SK-N-SH (cell line): ENCODE measurements around the gene KCNB1. TPM values are rescaled to one million over a fixed set of nuclear protein-coding genes. Genes with fewer than 3 reads are reported as not detected.

Experiments
- CTCF ChIA-PET: fragments of 300-600, 350-600 bp; formaldehyde crosslinking; extraction: SDS; loops from one replicate; lab custom pipeline; 2021; lab: Yijun Ruan, JAX
- POLR2A ChIA-PET: fragments of 350-600 bp; sonication (Branson Sonifier 250); formaldehyde crosslinking; extraction: SDS; loops from one replicate; lab custom pipeline; 2020; ENCODE audit warnings: antibody characterized with exemption, inconsistent platforms; lab: Yijun Ruan, JAX
- DNase-seq: peaks from one replicate; pipeline ENCODE4 v3.0.0; 2012
- H2AFZ ChIP-seq: fragments of 200-600 bp; sonication (generic); 2 replicates; pipeline ENCODE4 v1.8.1; 2016; ENCODE audit warnings: antibody characterized with exemption, mild to moderate bottlenecking, low read depth
- H3F3A ChIP-seq: fragments of 200-600 bp; sonication (generic); replicated peaks from 2 replicates; pipeline ENCODE3; 2016; ENCODE audit warnings: antibody characterized with exemption, mild to moderate bottlenecking; ENCODE audit not compliant: insufficient read depth
- H3K27ac ChIP-seq, 2 experiments: fragments of 200-500 bp in 1 of 2; fragments of 200-600 bp in 1 of 2; sonication (Bioruptor generic) in 1 of 2; sonication (generic), shearing (Covaris generic) in 1 of 2; 2 replicates each; pipeline versions ENCODE4 v1.5.1 to v1.6.1; 2014 to 2016; ENCODE audit warnings: low read depth in 2 of 2, inconsistent platforms in 1 of 2, low read length in 1 of 2, mild to moderate bottlenecking in 1 of 2, mixed read lengths in 1 of 2
- H3K27me3 ChIP-seq: fragments of 200-600 bp; sonication (generic), shearing (Covaris generic); 2 replicates; pipeline ENCODE4 v1.6.1; 2016; ENCODE audit warnings: mixed run types; ENCODE audit not compliant: insufficient read depth
- H3K36me3 ChIP-seq, 2 experiments: fragments of 200-500 bp in 1 of 2; fragments of 200-600 bp in 1 of 2; sonication (Bioruptor generic) in 1 of 2; sonication (generic) in 1 of 2; replicated peaks in 1 of 2; 2 replicates each; pipeline versions ENCODE3 to v1.5.1; 2014 to 2016; ENCODE audit warnings: low read length in 1 of 2, mild to moderate bottlenecking in 1 of 2; ENCODE audit not compliant: insufficient read depth in 2 of 2, control insufficient read depth in 1 of 2
- H3K4me1 ChIP-seq, 2 experiments: fragments of 200-500 bp in 1 of 2; fragments of 200-600 bp in 1 of 2; sonication (Bioruptor generic) in 1 of 2; sonication (generic), shearing (Covaris generic) in 1 of 2; 2 replicates each; pipeline versions ENCODE4 v1.5.1 to v1.6.1; 2014 to 2016; ENCODE audit warnings: low read depth in 1 of 2, low read length in 1 of 2, mixed run types in 1 of 2; ENCODE audit not compliant: insufficient read depth in 2 of 2, control insufficient read depth in 1 of 2
- H3K4me2 ChIP-seq: fragments of 200-600 bp; sonication (generic), shearing (Covaris generic); 2 replicates; pipeline ENCODE4 v1.6.1; 2017; ENCODE audit warnings: mixed run types
- H3K4me3 ChIP-seq, 2 experiments: fragments of 200-500 bp in 1 of 2; fragments of 200-600 bp in 1 of 2; sonication (Bioruptor generic) in 1 of 2; sonication (generic), shearing (Covaris generic) in 1 of 2; 2 replicates each; pipeline versions ENCODE4 v1.5.1 to v1.8.1; 2014 to 2016; ENCODE audit warnings: low read depth in 2 of 2, inconsistent platforms in 1 of 2, low read length in 1 of 2, mild to moderate bottlenecking in 1 of 2, mixed read lengths in 1 of 2, moderate library complexity in 1 of 2
- H3K79me2 ChIP-seq: fragments of 200-600 bp; sonication (generic); 2 replicates; pipeline ENCODE4 v1.8.1; 2017; ENCODE audit warnings: mild to moderate bottlenecking; ENCODE audit not compliant: insufficient read depth
- H3K9ac ChIP-seq: fragments of 200-600 bp; sonication (generic); 2 replicates; pipeline ENCODE4 v1.6.1; 2017; ENCODE audit warnings: mixed run types
- H3K9me2 ChIP-seq: fragments of 200-600 bp; sonication (generic); 2 replicates; pipeline ENCODE4 v1.6.1; 2017; ENCODE audit warnings: mixed run types
- H3K9me3 ChIP-seq: fragments of 200-600 bp; sonication (generic); 2 replicates; pipeline ENCODE4 v1.6.1; 2017; ENCODE audit warnings: mixed run types, mild to moderate bottlenecking, moderate library complexity
- H4K20me1 ChIP-seq: fragments of 200-600 bp; sonication (generic); 2 replicates; pipeline ENCODE4 v1.6.1; 2017; ENCODE audit warnings: mild to moderate bottlenecking, mixed run types; ENCODE audit not compliant: insufficient read depth
- CHD2 ChIP-seq: fragments of 150-350 bp; IDR thresholded peaks from 2 replicates; pipeline ENCODE4 v1.6.1; 2018; ENCODE audit warnings: low read length; ENCODE audit not compliant: partially characterized antibody
- CTCF ChIP-seq: fragments of 200-600 bp; sonication (generic); IDR thresholded peaks from 2 replicates; pipeline ENCODE4 v1.6.1; 2017; ENCODE audit warnings: antibody characterized with exemption, mild to moderate bottlenecking, moderate library complexity
- EP300 ChIP-seq, 2 experiments: IDR thresholded peaks; 2 replicates each; pipeline versions ENCODE4 v1.4.0 to v1.6.1; 2012; ENCODE audit warnings: borderline replicate concordance in 1 of 2, low read depth in 1 of 2, low read length in 1 of 2
- EZH2phosphoT487 ChIP-seq: fragments of 200-600 bp; sonication (generic); IDR thresholded peaks from 2 replicates; pipeline ENCODE4 v1.6.1; 2017; ENCODE audit warnings: low read depth, mixed run types, mild to moderate bottlenecking, antibody characterized with exemption, moderate library complexity, borderline replicate concordance
- FOXJ3 ChIP-seq: sonication (generic); formaldehyde crosslinking; IDR thresholded peaks from 2 replicates; pipeline ENCODE4 v1.5.1; 2020; ENCODE audit warnings: mild to moderate bottlenecking, missing genetic modification reagents
- FOXM1 ChIP-seq: IDR thresholded peaks from 2 replicates; pipeline ENCODE4 v1.4.0; 2012; ENCODE audit warnings: low read depth, mild to moderate bottlenecking
- GATA2 ChIP-seq: sonication (generic); formaldehyde crosslinking; IDR thresholded peaks from 2 replicates; pipeline ENCODE4 v1.5.0; 2020; ENCODE audit warnings: mild to moderate bottlenecking, missing genetic modification reagents
- MEF2A ChIP-seq: IDR thresholded peaks from 2 replicates; pipeline ENCODE4 v1.4.0; 2012; ENCODE audit warnings: low read depth, borderline replicate concordance
- NFIC ChIP-seq: IDR thresholded peaks from 2 replicates; pipeline ENCODE4 v1.4.0; 2012; ENCODE audit warnings: borderline replicate concordance
- POLR2AphosphoS5 ChIP-seq: IDR thresholded peaks from 2 replicates; pipeline ENCODE4 v1.6.1; 2012; ENCODE audit warnings: low read depth, low read length
- RAD21 ChIP-seq: IDR thresholded peaks from 2 replicates; pipeline ENCODE4 v1.6.1; 2012; ENCODE audit warnings: mild to moderate bottlenecking, low read length
- RCOR1 ChIP-seq: fragments of 150-350 bp; IDR thresholded peaks from 2 replicates; pipeline ENCODE4 v1.6.1; 2017; ENCODE audit warnings: antibody characterized with exemption, low read length
- RXRA ChIP-seq: IDR thresholded peaks from 2 replicates; pipeline ENCODE4 v1.4.0; 2012; ENCODE audit warnings: low read depth, mild to moderate bottlenecking, borderline replicate concordance
- SIN3A ChIP-seq: IDR thresholded peaks from 2 replicates; pipeline ENCODE4 v1.6.1; 2012; ENCODE audit warnings: low read depth, mild to moderate bottlenecking, low read length, moderate library complexity, borderline replicate concordance
- SMC3 ChIP-seq: IDR thresholded peaks from 2 replicates; pipeline ENCODE4 v1.6.1; 2012; ENCODE audit warnings: low read depth, low read length, improper control_type of control experiment
- YY1 ChIP-seq: IDR thresholded peaks from 2 replicates; pipeline ENCODE4 v1.4.0; 2012; ENCODE audit warnings: low read depth, mild to moderate bottlenecking
- WGBS: methylation state at CpG from one replicate; pipeline ENCODE4 v1.1.6; 2017; ENCODE audit warnings: low lambda C conversion rate; 5-methylcytosine and 5-hydroxymethylcytosine counted together
- polyA plus RNA-seq, 3 experiments: library from polyadenylated mRNA; depleted of rRNA; stranded (reverse); fragments of >200 nt; gene quantifications; 2 replicates each; pipeline ENCODE4 v1.2.3, GENCODE V29; 2012
- TF ChIP-seq, protein P1 (sequence below): fragments of 150-350 bp; IDR thresholded peaks from 2 replicates; pipeline ENCODE4 v1.6.1; 2016; ENCODE audit warnings: mild to moderate bottlenecking, low read depth, low read length
- TF ChIP-seq, protein P2 (sequence below): IDR thresholded peaks from 2 replicates; pipeline ENCODE4 v1.6.1; 2012; ENCODE audit warnings: mild to moderate bottlenecking, low read depth, low read length, moderate library complexity
- TF ChIP-seq, protein P3 (sequence below): IDR thresholded peaks from 2 replicates; pipeline ENCODE4 v1.4.0; 2012; ENCODE audit warnings: low read depth, borderline replicate concordance

Gene KCNB1
- polyA plus RNA-seq, 1 of the 3 experiments (the other 2 are of a cell fraction): 0.82 TPM

- Histone ChIP-seq H3K27me3 (no peaks in the 10 kb centered on the region), H3K4me1 (no peaks in the 10 kb centered on the region), H3K27ac (no peak overlapping the region), H3K4me2 (no peak overlapping the region), H2AFZ (no peak overlapping the region), H3K9me3 (no peaks in the 10 kb centered on the region), H3K79me2 (no peaks in the 10 kb centered on the region), H4K20me1 (no peaks in the 10 kb centered on the region), H3K36me3 (no peaks in the 10 kb centered on the region), H3K9ac (no peak overlapping the region), H3F3A (no peaks in the 10 kb centered on the region), H3K4me3 (no peak overlapping the region), H3K9me2 (no peaks in the 10 kb centered on the region)
- TF ChIP-seq CTCF: no peak
- TF ChIP-seq RXRA: no peak
- no peak for TF ChIP-seq FOXM1
- no peak for TF ChIP-seq SMC3
- TF ChIP-seq FOXJ3 (CRISPR knock-in tag): no peak
- no peak for TF ChIP-seq MEF2A
- TF ChIP-seq, protein P1, sequence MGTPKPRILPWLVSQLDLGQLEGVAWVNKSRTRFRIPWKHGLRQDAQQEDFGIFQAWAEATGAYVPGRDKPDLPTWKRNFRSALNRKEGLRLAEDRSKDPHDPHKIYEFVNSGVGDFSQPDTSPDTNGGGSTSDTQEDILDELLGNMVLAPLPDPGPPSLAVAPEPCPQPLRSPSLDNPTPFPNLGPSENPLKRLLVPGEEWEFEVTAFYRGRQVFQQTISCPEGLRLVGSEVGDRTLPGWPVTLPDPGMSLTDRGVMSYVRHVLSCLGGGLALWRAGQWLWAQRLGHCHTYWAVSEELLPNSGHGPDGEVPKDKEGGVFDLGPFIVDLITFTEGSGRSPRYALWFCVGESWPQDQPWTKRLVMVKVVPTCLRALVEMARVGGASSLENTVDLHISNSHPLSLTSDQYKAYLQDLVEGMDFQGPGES: no peak
- TF ChIP-seq EZH2phosphoT487: no peak
- TF ChIP-seq RCOR1: no peak
- no peak for TF ChIP-seq SIN3A
- no peak for TF ChIP-seq EP300 (IDR thresholded peaks at IDR 0.05; ENCODE audit: borderline replicate concordance in 1 of 2, low read depth in 1 of 2, low read length in 1 of 2)
- TF ChIP-seq, protein P2, sequence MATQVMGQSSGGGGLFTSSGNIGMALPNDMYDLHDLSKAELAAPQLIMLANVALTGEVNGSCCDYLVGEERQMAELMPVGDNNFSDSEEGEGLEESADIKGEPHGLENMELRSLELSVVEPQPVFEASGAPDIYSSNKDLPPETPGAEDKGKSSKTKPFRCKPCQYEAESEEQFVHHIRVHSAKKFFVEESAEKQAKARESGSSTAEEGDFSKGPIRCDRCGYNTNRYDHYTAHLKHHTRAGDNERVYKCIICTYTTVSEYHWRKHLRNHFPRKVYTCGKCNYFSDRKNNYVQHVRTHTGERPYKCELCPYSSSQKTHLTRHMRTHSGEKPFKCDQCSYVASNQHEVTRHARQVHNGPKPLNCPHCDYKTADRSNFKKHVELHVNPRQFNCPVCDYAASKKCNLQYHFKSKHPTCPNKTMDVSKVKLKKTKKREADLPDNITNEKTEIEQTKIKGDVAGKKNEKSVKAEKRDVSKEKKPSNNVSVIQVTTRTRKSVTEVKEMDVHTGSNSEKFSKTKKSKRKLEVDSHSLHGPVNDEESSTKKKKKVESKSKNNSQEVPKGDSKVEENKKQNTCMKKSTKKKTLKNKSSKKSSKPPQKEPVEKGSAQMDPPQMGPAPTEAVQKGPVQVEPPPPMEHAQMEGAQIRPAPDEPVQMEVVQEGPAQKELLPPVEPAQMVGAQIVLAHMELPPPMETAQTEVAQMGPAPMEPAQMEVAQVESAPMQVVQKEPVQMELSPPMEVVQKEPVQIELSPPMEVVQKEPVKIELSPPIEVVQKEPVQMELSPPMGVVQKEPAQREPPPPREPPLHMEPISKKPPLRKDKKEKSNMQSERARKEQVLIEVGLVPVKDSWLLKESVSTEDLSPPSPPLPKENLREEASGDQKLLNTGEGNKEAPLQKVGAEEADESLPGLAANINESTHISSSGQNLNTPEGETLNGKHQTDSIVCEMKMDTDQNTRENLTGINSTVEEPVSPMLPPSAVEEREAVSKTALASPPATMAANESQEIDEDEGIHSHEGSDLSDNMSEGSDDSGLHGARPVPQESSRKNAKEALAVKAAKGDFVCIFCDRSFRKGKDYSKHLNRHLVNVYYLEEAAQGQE: no peak
- TF ChIP-seq CHD2: no peak
- no peak for TF ChIP-seq NFIC
- TF ChIP-seq POLR2AphosphoS5: no peak
- no peak for TF ChIP-seq GATA2
- no peak for TF ChIP-seq RAD21
- TF ChIP-seq, protein P3, sequence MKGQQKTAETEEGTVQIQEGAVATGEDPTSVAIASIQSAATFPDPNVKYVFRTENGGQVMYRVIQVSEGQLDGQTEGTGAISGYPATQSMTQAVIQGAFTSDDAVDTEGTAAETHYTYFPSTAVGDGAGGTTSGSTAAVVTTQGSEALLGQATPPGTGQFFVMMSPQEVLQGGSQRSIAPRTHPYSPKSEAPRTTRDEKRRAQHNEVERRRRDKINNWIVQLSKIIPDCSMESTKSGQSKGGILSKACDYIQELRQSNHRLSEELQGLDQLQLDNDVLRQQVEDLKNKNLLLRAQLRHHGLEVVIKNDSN: no peak
- no peak for TF ChIP-seq YY1
- CTCF ChIA-PET: interaction anchor here (0.9 to 2.2 kb wide), 4 partner anchors 22 to 185 kb away, joined by 3 to 6 read pairs (median 4); no protein-coding TSS in a partner anchor
- POLR2A ChIA-PET: no interaction called here
- DNase-seq: no peak
- 58% methylated on average over 2 of the region's 3 CpGs for WGBS
These were observed 125.8 kb downstream of the KCNB1 start for GRCh38 chr20:49356676-49357075.
